ENCODE data around the gene SURF2. TPM values are rescaled to one million over a fixed set of nuclear protein-coding genes. Genes with fewer than 3 reads are reported as not detected.

Gene SURF2
- total and polyA plus RNA-seq, 9 of the 15 experiments (the other 6 are each of a cell fraction or from before 2014, with no cell fraction given): 5.5 to 82.5 (median 21.3) TPM

DNA sequence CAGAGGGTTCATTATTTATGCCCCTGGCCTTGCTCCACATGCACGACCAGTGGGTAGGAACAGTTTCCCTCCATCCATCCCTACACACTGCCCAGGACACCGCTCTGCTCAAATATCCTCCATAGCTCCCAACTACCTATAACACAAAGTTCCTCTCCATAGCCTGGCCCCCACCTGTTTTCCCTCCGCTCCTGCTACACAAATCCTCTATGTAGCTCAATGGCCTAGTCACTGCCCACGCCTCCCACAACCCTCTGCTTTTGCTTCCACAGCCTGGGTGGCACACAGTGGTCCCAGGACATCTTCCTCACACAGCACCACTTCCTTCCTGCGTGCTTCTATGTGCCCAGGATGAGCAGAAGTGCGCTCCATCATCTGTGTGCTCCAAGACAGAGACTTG is 41.0 kb downstream of the SURF2 start:
- H3K9ac ChIP-seq (ENCODE audit: insufficient read depth in 1 of 2, low read depth in 2 of 2, low read length in 2 of 2): no peak overlapping the region
- H3K4me3 ChIP-seq: no peak overlapping the region
- no peak for FAIRE-seq
- no peak for ATAC-seq
- H2AFZ ChIP-seq (ENCODE audit: low read depth, low read length): no peak overlapping the region
- peaks cover 0 to 9% of the 10 kb centered on the region in 2 experiments; a peak in 2 of 5 replicates for H3K4me1 ChIP-seq (replicated peaks in 1 of 2; ENCODE audit: control insufficient read depth in 2 of 2, insufficient read depth in 2 of 2, low read length in 2 of 2)
- intact Hi-C loops (cut with micrococcal nuclease): no loop called here
- H3K9me3 ChIP-seq (replicated peaks; ENCODE audit: control insufficient read depth, insufficient read depth, low read depth, low read length): no peaks in the 10 kb centered on the region
- peaks cover 9% of the 10 kb centered on the region; the same call in 1 of the 2 replicates for H4K20me1 ChIP-seq (replicated peaks; ENCODE audit: control insufficient read depth, insufficient read depth, low read length)
- peaks cover 4% of the 10 kb centered on the region; the same call in 1 of the 3 replicates for H3K36me3 ChIP-seq (ENCODE audit: control insufficient read depth, insufficient read depth, low read length)
- peaks cover 15 to 38% of the 10 kb centered on the region in 2 experiments; a peak in 3 of 5 replicates for H3K27me3 ChIP-seq (ENCODE audit: control insufficient read depth in 2 of 2, insufficient read depth in 2 of 2, low read length in 2 of 2)
- no peak for DNase-seq (ENCODE audit: extremely low read depth in 1 of 4, low spot score in 3 of 4)
- no peak overlapping the region for H3K4me2 ChIP-seq (ENCODE audit: insufficient read depth, low read length)
- in situ Hi-C loops (cut with MboI): no loop called here
- 10% methylated on average over 6 of the region's 6 CpGs for WGBS (ENCODE audit: insufficient coverage, low coverage, missing lambda C conversion rate)
- H3K79me2 ChIP-seq (ENCODE audit: control insufficient read depth, insufficient read depth, low read length): no peaks in the 10 kb centered on the region
- TF ChIP-seq ZNF212 (CRISPR knock-in tag; IDR thresholded peaks at IDR 0.05): no peak
- no peak for TF ChIP-seq NR3C1 (CRISPR knock-in tag; IDR thresholded peaks at IDR 0.05)
- TF ChIP-seq POLR2H (tag; IDR thresholded peaks at IDR 0.05; ENCODE audit: low read depth): no peak
- TF ChIP-seq TAF7 (tag; IDR thresholded peaks at IDR 0.05): no peak
- 0 out of 4 replicates have a peak, but pooled peaks of 1 of the 2 experiments have one; percentile 0 for TF ChIP-seq NRF1 (conservative IDR thresholded peaks at IDR 0.05 in 1 of 2, IDR thresholded peaks at IDR 0.05 in 1 of 2)
- no peak for TF ChIP-seq ZNF41 (CRISPR knock-in tag; conservative IDR thresholded peaks at IDR 0.05)
- no peak for TF ChIP-seq HMGN3 (IDR thresholded peaks at IDR 0.05; ENCODE audit: borderline replicate concordance, extremely low read depth, insufficient read length, low read depth, low read length)
- TF ChIP-seq, protein P1, sequence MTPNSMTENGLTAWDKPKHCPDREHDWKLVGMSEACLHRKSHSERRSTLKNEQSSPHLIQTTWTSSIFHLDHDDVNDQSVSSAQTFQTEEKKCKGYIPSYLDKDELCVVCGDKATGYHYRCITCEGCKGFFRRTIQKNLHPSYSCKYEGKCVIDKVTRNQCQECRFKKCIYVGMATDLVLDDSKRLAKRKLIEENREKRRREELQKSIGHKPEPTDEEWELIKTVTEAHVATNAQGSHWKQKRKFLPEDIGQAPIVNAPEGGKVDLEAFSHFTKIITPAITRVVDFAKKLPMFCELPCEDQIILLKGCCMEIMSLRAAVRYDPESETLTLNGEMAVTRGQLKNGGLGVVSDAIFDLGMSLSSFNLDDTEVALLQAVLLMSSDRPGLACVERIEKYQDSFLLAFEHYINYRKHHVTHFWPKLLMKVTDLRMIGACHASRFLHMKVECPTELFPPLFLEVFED (CRISPR knock-in tag; conservative IDR thresholded peaks at IDR 0.05): 0 out of 2 replicates have a peak, but pooled peaks have one; percentile 15
- no peak for TF ChIP-seq HNRNPL (IDR thresholded peaks at IDR 0.05; ENCODE audit: low read depth, low read length)
- TF ChIP-seq EP300 (IDR thresholded peaks at IDR 0.05; ENCODE audit: low read length): no peak
- TF ChIP-seq GTF2A2 (tag; IDR thresholded peaks at IDR 0.05): no peak
- no peak for TF ChIP-seq RBM22 (IDR thresholded peaks at IDR 0.05; ENCODE audit: low read depth, low read length, poor library complexity, severe bottlenecking)
- no peak for TF ChIP-seq YY1 (IDR thresholded peaks at IDR 0.05; ENCODE audit: borderline replicate concordance in 1 of 3, control insufficient read depth in 1 of 3, extremely low read depth in 1 of 3, insufficient read depth in 3 of 3, insufficient read length in 1 of 3, insufficient replicate concordance in 2 of 3, low read depth in 1 of 3, low read length in 2 of 3)
- TF ChIP-seq, protein P2, sequence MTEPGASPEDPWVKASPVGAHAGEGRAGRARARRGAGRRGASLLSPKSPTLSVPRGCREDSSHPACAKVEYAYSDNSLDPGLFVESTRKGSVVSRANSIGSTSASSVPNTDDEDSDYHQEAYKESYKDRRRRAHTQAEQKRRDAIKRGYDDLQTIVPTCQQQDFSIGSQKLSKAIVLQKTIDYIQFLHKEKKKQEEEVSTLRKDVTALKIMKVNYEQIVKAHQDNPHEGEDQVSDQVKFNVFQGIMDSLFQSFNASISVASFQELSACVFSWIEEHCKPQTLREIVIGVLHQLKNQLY (CRISPR knock-in tag; conservative IDR thresholded peaks at IDR 0.05): no peak
- CTCF ChIA-PET (ENCODE audit: low intra/inter-chr PET ratio): interaction anchor here (1.2 kb wide), 1 partner anchor 88 kb away, joined by 3 read pairs; no protein-coding TSS in a partner anchor
- BruUV-seq (replicated peaks): no TSS peak
- H3K9me1 ChIP-seq (ENCODE audit: control insufficient read depth, insufficient read depth, low read length): peaks cover 2% of the 10 kb centered on the region
- no peak overlapping the region for H3K27ac ChIP-seq (ENCODE audit: extremely low read depth, low read depth, low read length)
- POLR2A ChIA-PET: interaction anchor here (1.2 to 2.1 kb wide), 2 partner anchors 11 to 20 kb away, joined by 4 to 7 read pairs; no protein-coding TSS in a partner anchor
